Activated naive CD4-positive, alpha-beta T cell treated with anti-CD3 and anti-CD28 coated beads, Interleukin-2, amount 50 U/mL, for 16 hours (primary cell): ENCODE results near the gene SERPINB6.
A peak's percentile ranks its signal among the peaks of the same experiment; 100 is the strongest.
"Not testable (repeated sequence)": the region's sequence is repeated elsewhere in the genome, so short reads cannot be mapped to it uniquely, and the experiment has no call there.

Source experiments
- DNase-seq: peaks from one replicate; pipeline ENCODE4 v3.0.0-alpha.2; 2020

SERPINB6 gene

GRCh38 chr6:2903411-2904185 lies 67.8 kb downstream of the SERPINB6 start:
- not testable (repeated sequence) for DNase-seq

GRCh38 chr6:2901645-2902502 lies 69.5 kb downstream of the SERPINB6 start:
- DNase-seq: not testable (repeated sequence)

GRCh38 chr6:2900821-2901644 lies 70.3 kb downstream of the SERPINB6 start:
- DNase-seq: no peak

GRCh38 chr6:2900221-2900807 lies 71.1 kb downstream of the SERPINB6 start:
- DNase-seq: no peak

GRCh38 chr6:2899596-2899995 lies 71.8 kb downstream of the SERPINB6 start:
- DNase-seq: peak; percentile 41
